ENCODE measurements around the gene ZPBP. TPM values are rescaled to one million over a fixed set of nuclear protein-coding genes. Genes with fewer than 3 reads are reported as not detected.

ZPBP gene
- total and polyA plus RNA-seq, 2 donors (not counting 1 experiment from before 2014, with no cell fraction given): not detected

- DNase-seq (no peak), ATAC-seq (ENCODE audit: low read depth) (no peak)
- no peak for TF ChIP-seq EZH2 (IDR thresholded peaks at IDR 0.05; ENCODE audit: borderline replicate concordance, insufficient read depth, low read depth, low read length, poor library complexity, severe bottlenecking)
- TF ChIP-seq, protein P1, sequence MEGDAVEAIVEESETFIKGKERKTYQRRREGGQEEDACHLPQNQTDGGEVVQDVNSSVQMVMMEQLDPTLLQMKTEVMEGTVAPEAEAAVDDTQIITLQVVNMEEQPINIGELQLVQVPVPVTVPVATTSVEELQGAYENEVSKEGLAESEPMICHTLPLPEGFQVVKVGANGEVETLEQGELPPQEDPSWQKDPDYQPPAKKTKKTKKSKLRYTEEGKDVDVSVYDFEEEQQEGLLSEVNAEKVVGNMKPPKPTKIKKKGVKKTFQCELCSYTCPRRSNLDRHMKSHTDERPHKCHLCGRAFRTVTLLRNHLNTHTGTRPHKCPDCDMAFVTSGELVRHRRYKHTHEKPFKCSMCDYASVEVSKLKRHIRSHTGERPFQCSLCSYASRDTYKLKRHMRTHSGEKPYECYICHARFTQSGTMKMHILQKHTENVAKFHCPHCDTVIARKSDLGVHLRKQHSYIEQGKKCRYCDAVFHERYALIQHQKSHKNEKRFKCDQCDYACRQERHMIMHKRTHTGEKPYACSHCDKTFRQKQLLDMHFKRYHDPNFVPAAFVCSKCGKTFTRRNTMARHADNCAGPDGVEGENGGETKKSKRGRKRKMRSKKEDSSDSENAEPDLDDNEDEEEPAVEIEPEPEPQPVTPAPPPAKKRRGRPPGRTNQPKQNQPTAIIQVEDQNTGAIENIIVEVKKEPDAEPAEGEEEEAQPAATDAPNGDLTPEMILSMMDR (IDR thresholded peaks at IDR 0.05): no peak
- ChIA-PET POLR2A (no interaction called here), CTCF (no interaction called here)
- Mint-ChIP-seq H3K27me3 (no peaks in the 10 kb centered on the region), H3K4me3 (no peak overlapping the region), H3K9me3 (ENCODE audit: insufficient read depth) (peaks cover 2% of the 10 kb centered on the region), H3K4me1 (no peaks in the 10 kb centered on the region), H3K27ac (no peak overlapping the region)
- Histone ChIP-seq H3K4me1 (ENCODE audit: control insufficient read depth in 2 of 2, insufficient read depth in 2 of 2, low read length in 2 of 2) (no peaks in the 10 kb centered on the region), H2AFZ (ENCODE audit: insufficient read depth, low read depth, low read length, poor library complexity, severe bottlenecking) (no peak overlapping the region), H3K4me2 (replicated peaks; ENCODE audit: low read depth, low read length, poor library complexity, severe bottlenecking) (no peak overlapping the region), H3K27ac (ENCODE audit: low read length in 2 of 2) (no peak overlapping the region), H3K27me3 (replicated peaks in 1 of 4; ENCODE audit: control extremely low read depth in 1 of 4, control insufficient read depth in 3 of 4, insufficient read depth in 4 of 4, low read length in 3 of 4) (no peaks in the 10 kb centered on the region), H3K4me3 (ENCODE audit: control extremely low read depth in 1 of 5, extremely low read depth in 1 of 5, insufficient read depth in 1 of 5, low read depth in 2 of 5, low read length in 4 of 5) (no peak overlapping the region), H3K9me3 (ENCODE audit: control extremely low read depth in 1 of 3, control insufficient read depth in 2 of 3, insufficient read depth in 1 of 3, low read length in 2 of 3) (no peaks in the 10 kb centered on the region), H3K79me2 (ENCODE audit: control insufficient read depth, insufficient read depth, low read length) (no peaks in the 10 kb centered on the region), H4K20me1 (ENCODE audit: control insufficient read depth, insufficient read depth, low read length, poor library complexity, severe bottlenecking) (no peaks in the 10 kb centered on the region), H3K9ac (ENCODE audit: low read length) (no peak overlapping the region), H3K36me3 (replicated peaks in 1 of 2; ENCODE audit: control extremely low read depth in 1 of 2, control insufficient read depth in 1 of 2, extremely low read depth in 1 of 2, insufficient read depth in 2 of 2, low read length in 1 of 2) (no peaks in the 10 kb centered on the region)
- no CpG with 5 or more reads among the region's 2 CpGs for WGBS (ENCODE audit: insufficient coverage)
- intact Hi-C loops (cut with micrococcal nuclease): no loop called here
Measured at GRCh38 chr7:49892481-49892880, 200.6 kb downstream of the ZPBP start.

Other genes starting within 250 kb of the ZPBP start
- 254 and 261 TPM in 2 replicates for gene IKZF1, start 211.5 kb upstream of the ZPBP start, total RNA-seq
- gene IKZF1, start 211.5 kb upstream of the ZPBP start, polyA plus RNA-seq: 199 and 229 TPM in 2 replicates

All from B cell (primary cell).